ENCODE data around the gene ADAM11.

GRCh38 chr17:44751331-44751730 is 7.5 kb upstream of the ADAM11 start:
- TF ChIP-seq EZH2phosphoT487 (conservative IDR thresholded peaks at IDR 0.05; ENCODE audit: low read length) (no peak), CTCF (IDR thresholded peaks at IDR 0.05; ENCODE audit: insufficient read depth, low read length, poor library complexity, severe bottlenecking) (no peak)
